Neural crest cell (in vitro differentiated cells): ENCODE data around the gene NRG3. TPM values are rescaled to one million over a fixed set of nuclear protein-coding genes. Genes with fewer than 3 reads are reported as not detected.

Experiments used
- DNase-seq: peaks from one replicate; pipeline ENCODE4 v3.0.0; 2021; ENCODE audit warnings: low read depth, mixed read lengths, low spot score
- H3K27ac Mint-ChIP-seq: one replicate; pipeline ENCODE4 v1.8.0; 2021; ENCODE audit warnings: mild to moderate bottlenecking, mixed read lengths; ENCODE audit not compliant: unreplicated experiment
- H3K27me3 Mint-ChIP-seq: 2 replicates; pipeline ENCODE4 v1.8.0; 2021; ENCODE audit warnings: low read depth, mild to moderate bottlenecking, mixed read lengths
- H3K36me3 Mint-ChIP-seq: 2 replicates; pipeline ENCODE4 v1.8.0; 2021; ENCODE audit warnings: low read depth, mild to moderate bottlenecking, mixed read lengths
- H3K4me1 Mint-ChIP-seq: 2 replicates; pipeline ENCODE4 v1.8.0; 2021; ENCODE audit warnings: mixed read lengths
- H3K4me3 Mint-ChIP-seq: one replicate; pipeline ENCODE4 v1.8.0; 2021; ENCODE audit warnings: mild to moderate bottlenecking, mixed read lengths
- H3K9me3 Mint-ChIP-seq: 2 replicates; pipeline ENCODE4 v1.8.0; 2021; ENCODE audit warnings: mixed read lengths
- CTCF ChIP-seq: fragments of 200-600 bp; sonication (generic); conservative IDR thresholded peaks from 2 replicates; pipeline ENCODE4 v1.5.0; 2021; ENCODE audit warnings: antibody characterized with exemption, mild to moderate bottlenecking
- total RNA-seq: library from RNA; stranded (reverse); gene quantifications from 2 replicates; pipeline ENCODE4 v1.2.1, GENCODE V29; 2021

Gene NRG3
- total RNA-seq, 1 donor from 2014 or later, result 3.1 TPM

- Mint-ChIP-seq H3K27me3 (no peaks in the 10 kb centered on the region), H3K27ac (no peak overlapping the region), H3K4me3 (no peak overlapping the region), H3K36me3 (no peaks in the 10 kb centered on the region), H3K9me3 (no peaks in the 10 kb centered on the region), H3K4me1 (no peaks in the 10 kb centered on the region)
- TF ChIP-seq CTCF, result no peak
- DNase-seq, result no peak
These were observed 403.6 kb downstream of the NRG3 start for GRCh38 chr10:82278401-82279182.

- Mint-ChIP-seq H3K27ac (no peak overlapping the region), H3K36me3 (no peaks in the 10 kb centered on the region), H3K4me3 (no peak overlapping the region), H3K9me3 (no peaks in the 10 kb centered on the region), H3K4me1 (peaks cover 5% of the 10 kb centered on the region), H3K27me3 (no peaks in the 10 kb centered on the region)
- no peak for TF ChIP-seq CTCF
- DNase-seq, result no peak
These were observed 407.9 kb downstream of the NRG3 start for GRCh38 chr10:82282782-82283456.

- DNase-seq, result no peak
- peaks cover 5% of the 10 kb centered on the region for H3K4me1 Mint-ChIP-seq
- H3K27me3 Mint-ChIP-seq, result no peaks in the 10 kb centered on the region
- no peaks in the 10 kb centered on the region for H3K36me3 Mint-ChIP-seq
- H3K27ac Mint-ChIP-seq, result peak overlapping the region; percentile 21
- no peaks in the 10 kb centered on the region for H3K9me3 Mint-ChIP-seq
- no peak overlapping the region for H3K4me3 Mint-ChIP-seq
- TF ChIP-seq CTCF, result no peak
These were observed 409.2 kb downstream of the NRG3 start for GRCh38 chr10:82284180-82284579.

GRCh38 chr10:82288461-82288881 is 413.5 kb downstream of the NRG3 start:
- H3K36me3 Mint-ChIP-seq, result no peaks in the 10 kb centered on the region
- no peaks in the 10 kb centered on the region for H3K27me3 Mint-ChIP-seq
- no peak for DNase-seq
- TF ChIP-seq CTCF, result no peak
- H3K27ac Mint-ChIP-seq, result no peak overlapping the region
- no peak overlapping the region for H3K4me3 Mint-ChIP-seq
- H3K9me3 Mint-ChIP-seq, result no peaks in the 10 kb centered on the region
- H3K4me1 Mint-ChIP-seq, result peaks cover 5% of the 10 kb centered on the region

GRCh38 chr10:82289945-82290344 is 415.0 kb downstream of the NRG3 start:
- Mint-ChIP-seq H3K4me3 (no peak overlapping the region), H3K36me3 (no peaks in the 10 kb centered on the region), H3K4me1 (peaks cover 3% of the 10 kb centered on the region), H3K27ac (no peak overlapping the region), H3K27me3 (no peaks in the 10 kb centered on the region), H3K9me3 (no peaks in the 10 kb centered on the region)
- DNase-seq, result no peak
- TF ChIP-seq CTCF, result no peak
